Cardiac muscle cell (in vitro differentiated cells and primary cell): ENCODE results near the gene AIG1. TPM values are rescaled to one million over a fixed set of nuclear protein-coding genes. Genes with fewer than 3 reads are reported as not detected.

ENCODE experiments used
- DNase-seq, 2 donors: peaks; one replicate each; pipeline versions ENCODE4 v3.0.0 to v3.0.0-alpha.2; 2010 to 2017; ENCODE audit warnings: low read depth in 1 of 2, low spot score in 1 of 2
- H3K27ac ChIP-seq: fragments of 200-600 bp; sonication (generic); 2 replicates; pipeline ENCODE4 v1.5.1; 2016
- H3K27me3 ChIP-seq: fragments of 200-600 bp; sonication (generic); 2 replicates; pipeline ENCODE4 v1.6.0; 2016; ENCODE audit warnings: control low read depth
- H3K36me3 ChIP-seq: fragments of 200-600 bp; sonication (generic); 2 replicates; pipeline ENCODE4 v1.5.1; 2016; ENCODE audit warnings: control low read depth
- H3K4me1 ChIP-seq: fragments of 200-600 bp; sonication (generic); 2 replicates; pipeline ENCODE4 v1.8.1; 2017; ENCODE audit warnings: low read depth, mild to moderate bottlenecking, mixed run types
- H3K4me3 ChIP-seq: fragments of 200-600 bp; sonication (generic); 2 replicates; pipeline ENCODE4 v1.5.1; 2016; ENCODE audit warnings: mild to moderate bottlenecking
- H3K9me3 ChIP-seq: fragments of 200-600 bp; sonication (generic); 2 replicates; pipeline ENCODE4 v1.5.1; 2017; ENCODE audit warnings: low read depth, mild to moderate bottlenecking, control low read depth
- polyA plus RNA-seq: library from polyadenylated mRNA; unstranded; fragments of >200 nt; fragmentation: Nextera tagmentation; extraction: Ambion mirVana; gene quantifications from 2 replicates; pipeline ENCODE4 v1.2.1, GENCODE V29; 2016
- total RNA-seq: library from RNA; depleted of rRNA; stranded (reverse); fragments of >200 nt; gene quantifications from 2 replicates; pipeline ENCODE4 v1.2.3, GENCODE V29; 2016
- TF ChIP-seq, protein P1 (sequence below): IDR thresholded peaks from 2 replicates; pipeline ENCODE4 v1.5.1; 2012; ENCODE audit warnings: low read depth, mild to moderate bottlenecking, low read length

AIG1 gene
- total and polyA plus RNA-seq, 2 experiments from 2014 or later = 35.9 to 55.4 TPM

DNA sequence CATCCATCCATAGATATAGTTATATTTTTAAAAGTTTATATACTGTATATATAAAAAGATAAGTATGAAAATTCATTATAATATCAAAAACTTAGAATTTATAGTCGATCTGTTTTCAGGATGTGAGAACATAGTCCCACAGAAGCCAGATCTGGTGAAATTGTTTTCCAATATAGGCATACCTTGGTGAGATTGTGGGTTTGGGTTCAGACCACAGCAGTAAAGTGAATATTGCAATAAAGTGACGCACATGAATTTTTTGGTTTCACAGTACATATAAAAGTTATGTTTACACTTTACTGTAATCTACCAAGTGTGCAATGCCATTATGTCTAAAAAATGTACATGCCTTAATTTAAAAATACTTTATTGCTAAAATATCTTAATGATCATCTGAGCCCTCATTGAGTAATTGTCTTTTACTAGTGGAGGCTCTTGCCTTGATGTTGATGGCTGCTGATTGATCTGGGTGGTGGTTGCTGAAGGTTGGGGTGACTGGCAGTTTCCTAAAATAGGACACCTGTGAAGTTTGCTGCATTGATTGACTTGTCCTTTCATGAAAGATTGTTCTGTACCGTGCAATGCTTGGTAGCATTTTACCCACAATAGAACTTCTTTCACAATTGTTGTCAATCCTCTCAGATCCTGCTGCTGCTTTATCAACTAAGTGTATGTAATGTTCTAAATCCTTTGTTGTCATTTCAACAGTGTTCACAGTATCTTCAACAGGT is 29.8 kb downstream of the AIG1 start:
- DNase-seq = no peak
- Histone ChIP-seq H3K27ac (no peak overlapping the region), H3K27me3 (no peaks in the 10 kb centered on the region), H3K4me3 (no peak overlapping the region), H3K36me3 (no peaks in the 10 kb centered on the region), H3K4me1 (no peaks in the 10 kb centered on the region), H3K9me3 (no peaks in the 10 kb centered on the region)
- TF ChIP-seq, protein P1, sequence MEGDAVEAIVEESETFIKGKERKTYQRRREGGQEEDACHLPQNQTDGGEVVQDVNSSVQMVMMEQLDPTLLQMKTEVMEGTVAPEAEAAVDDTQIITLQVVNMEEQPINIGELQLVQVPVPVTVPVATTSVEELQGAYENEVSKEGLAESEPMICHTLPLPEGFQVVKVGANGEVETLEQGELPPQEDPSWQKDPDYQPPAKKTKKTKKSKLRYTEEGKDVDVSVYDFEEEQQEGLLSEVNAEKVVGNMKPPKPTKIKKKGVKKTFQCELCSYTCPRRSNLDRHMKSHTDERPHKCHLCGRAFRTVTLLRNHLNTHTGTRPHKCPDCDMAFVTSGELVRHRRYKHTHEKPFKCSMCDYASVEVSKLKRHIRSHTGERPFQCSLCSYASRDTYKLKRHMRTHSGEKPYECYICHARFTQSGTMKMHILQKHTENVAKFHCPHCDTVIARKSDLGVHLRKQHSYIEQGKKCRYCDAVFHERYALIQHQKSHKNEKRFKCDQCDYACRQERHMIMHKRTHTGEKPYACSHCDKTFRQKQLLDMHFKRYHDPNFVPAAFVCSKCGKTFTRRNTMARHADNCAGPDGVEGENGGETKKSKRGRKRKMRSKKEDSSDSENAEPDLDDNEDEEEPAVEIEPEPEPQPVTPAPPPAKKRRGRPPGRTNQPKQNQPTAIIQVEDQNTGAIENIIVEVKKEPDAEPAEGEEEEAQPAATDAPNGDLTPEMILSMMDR = no peak

DNA sequence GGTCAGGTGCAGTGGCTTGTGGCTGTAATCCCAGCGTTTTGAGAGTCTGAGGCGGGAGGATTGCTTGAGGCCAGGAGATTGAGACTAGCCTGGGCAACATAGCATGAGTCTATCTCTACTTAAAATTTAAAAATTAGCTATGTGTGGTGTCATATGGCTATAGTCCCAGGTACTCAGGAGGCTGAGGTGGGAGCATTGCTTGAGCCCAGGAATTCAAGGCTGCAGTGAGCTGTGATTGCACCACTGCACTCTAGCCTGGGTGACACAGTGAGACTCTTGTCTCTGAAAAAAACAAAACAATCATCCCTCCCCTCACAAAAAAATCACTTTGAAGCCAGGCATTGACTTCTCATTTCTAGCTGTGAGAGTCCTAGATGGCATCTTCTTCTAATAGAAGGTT is 32.1 kb downstream of the AIG1 start:
- Histone ChIP-seq H3K4me1 (no peaks in the 10 kb centered on the region), H3K9me3 (no peaks in the 10 kb centered on the region), H3K27me3 (no peaks in the 10 kb centered on the region), H3K36me3 (no peaks in the 10 kb centered on the region), H3K4me3 (no peak overlapping the region), H3K27ac (no peak overlapping the region)
- TF ChIP-seq, protein P1 = no peak
- no peak for DNase-seq

DNA sequence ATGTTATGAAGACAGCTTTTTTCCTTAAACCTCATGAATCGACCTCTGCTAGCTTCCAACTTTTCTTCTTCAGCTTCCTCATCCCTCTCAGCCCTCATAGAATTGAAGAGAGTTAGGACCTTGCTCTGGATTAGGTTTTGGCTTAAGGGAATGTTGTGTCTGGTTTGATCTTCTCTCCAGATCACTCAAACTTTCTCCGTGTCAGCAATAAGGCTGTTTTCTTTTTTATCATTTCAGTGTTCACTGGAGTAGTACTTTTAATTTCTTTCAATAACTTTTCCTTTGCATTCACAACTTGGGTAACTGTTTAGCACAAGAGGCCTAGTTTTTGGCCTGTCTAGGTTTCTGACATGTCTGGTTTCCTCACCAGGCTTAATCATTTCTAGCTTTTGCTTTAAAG is 32.6 kb downstream of the AIG1 start:
- Histone ChIP-seq H3K4me3 (no peak overlapping the region), H3K27ac (no peak overlapping the region), H3K36me3 (no peaks in the 10 kb centered on the region), H3K4me1 (no peaks in the 10 kb centered on the region), H3K9me3 (no peaks in the 10 kb centered on the region), H3K27me3 (no peaks in the 10 kb centered on the region)
- DNase-seq = no peak
- TF ChIP-seq, protein P1 = no peak

DNA sequence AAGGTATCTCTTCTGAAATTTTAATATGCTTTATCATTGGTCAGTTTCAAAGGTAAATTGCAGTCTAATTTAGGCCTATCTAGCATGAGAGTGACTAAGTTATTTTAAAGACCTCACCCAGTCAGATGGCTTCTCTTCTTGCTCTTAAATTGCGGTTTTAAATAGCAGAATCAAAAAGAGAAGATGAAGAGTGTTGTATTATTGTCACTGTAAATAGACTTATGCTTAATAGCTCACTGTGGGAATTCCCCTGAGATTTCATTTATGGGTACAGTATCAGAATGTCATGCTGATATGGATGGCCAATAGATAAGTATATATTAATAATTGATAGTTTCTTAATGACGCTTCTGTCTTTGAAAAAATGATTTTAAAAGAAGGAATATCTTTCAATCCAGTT is 35.7 kb downstream of the AIG1 start:
- Histone ChIP-seq H3K27me3 (no peaks in the 10 kb centered on the region), H3K4me3 (no peak overlapping the region), H3K4me1 (no peaks in the 10 kb centered on the region), H3K36me3 (no peaks in the 10 kb centered on the region), H3K27ac (no peak overlapping the region), H3K9me3 (no peaks in the 10 kb centered on the region)
- TF ChIP-seq, protein P1 = no peak
- DNase-seq = no peak

DNA sequence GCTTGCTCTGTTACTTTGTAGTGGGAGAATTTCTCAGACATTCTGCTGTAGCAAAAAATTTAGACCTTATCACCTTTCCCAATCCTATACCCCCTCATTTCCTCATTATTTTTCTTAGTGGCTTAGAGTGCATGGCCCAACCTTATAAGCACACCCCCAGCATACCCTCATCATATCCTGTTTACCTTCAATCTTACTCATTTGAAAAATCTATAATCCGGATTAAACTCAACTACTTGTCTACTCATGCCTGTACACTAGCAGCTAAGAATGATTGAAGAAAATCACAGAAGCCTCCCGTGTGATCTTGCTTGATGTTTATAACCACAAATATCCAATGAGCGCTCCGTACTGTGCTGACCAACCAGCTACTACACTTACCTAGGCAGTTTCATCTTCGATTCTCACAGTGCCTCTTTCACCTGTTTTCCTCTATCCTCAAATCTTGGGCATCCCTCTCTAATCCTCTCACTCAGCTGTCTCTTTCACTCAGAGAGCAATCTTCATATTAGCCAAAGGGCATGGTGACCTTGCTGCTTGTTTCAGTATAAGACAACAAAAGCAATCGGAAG is 36.6 kb downstream of the AIG1 start:
- DNase-seq = no peak
- H3K4me1 ChIP-seq = no peaks in the 10 kb centered on the region
- no peaks in the 10 kb centered on the region for H3K36me3 ChIP-seq
- H3K4me3 ChIP-seq = no peak overlapping the region
- TF ChIP-seq, protein P1 = no peak
- no peaks in the 10 kb centered on the region for H3K9me3 ChIP-seq
- H3K27ac ChIP-seq = no peak overlapping the region
- no peaks in the 10 kb centered on the region for H3K27me3 ChIP-seq
